Upper lobe of left lung (tissue), 6 donors: ENCODE measurements around the gene CXCR5. TPM values are rescaled to one million over a fixed set of nuclear protein-coding genes. Genes with fewer than 3 reads are reported as not detected.

Experiments used
- ATAC-seq, 2 donors: fragments of 200-7000 bp; cut with Tn5 transposase; one replicate each; pipeline ENCODE4 v1.9.1; 2022; ENCODE audit warnings: mild to moderate bottlenecking in 2 of 2, moderate library complexity in 2 of 2; ENCODE audit not compliant: low FRiP score in 2 of 2
- DNase-seq, 2 donors: peaks; one replicate each; pipeline ENCODE4 v3.0.0-alpha.2; 2019 to 2020
- H3K27ac ChIP-seq, 4 donors: fragments of 200-600 bp; sonication (generic); one replicate each; pipeline ENCODE4 v1.5.1; 2016 to 2019
- H3K27me3 ChIP-seq, 4 donors: fragments of 200-600 bp; sonication (generic); one replicate each; pipeline ENCODE4 v1.5.1; 2017 to 2019
- H3K36me3 ChIP-seq, 4 donors: fragments of 200-600 bp; sonication (generic); one replicate each; pipeline ENCODE4 v1.5.1; 2016 to 2019
- H3K4me1 ChIP-seq, 4 donors: fragments of 200-600 bp; sonication (generic); one replicate each; pipeline ENCODE4 v1.5.1; 2018 to 2019
- H3K4me3 ChIP-seq, 4 donors: fragments of 200-600 bp; sonication (generic); one replicate each; pipeline ENCODE4 v1.5.1; 2017 to 2019; ENCODE audit warnings: mild to moderate bottlenecking in 2 of 4, moderate library complexity in 1 of 4
- H3K9me3 ChIP-seq, 4 donors: fragments of 200-600 bp; sonication (generic); one replicate each; pipeline ENCODE4 v1.5.1; 2018 to 2019
- EP300 ChIP-seq, 4 donors: sonication (generic); formaldehyde crosslinking; IDR thresholded peaks; one replicate each; pipeline ENCODE4 v1.5.1; 2017; ENCODE audit warnings: antibody characterized with exemption in 4 of 4, control low read depth in 2 of 4
- POLR2A ChIP-seq, 4 donors: fragments of 450-650 bp; IDR thresholded peaks; one replicate each; pipeline ENCODE4 v1.5.1; 2016 to 2017; ENCODE audit warnings: antibody characterized with exemption in 4 of 4, mild to moderate bottlenecking in 2 of 4
- POLR2AphosphoS5 ChIP-seq, 2 donors: sonication (generic); formaldehyde crosslinking; IDR thresholded peaks; one replicate each; pipeline ENCODE4 v1.5.1; 2017; ENCODE audit warnings: antibody characterized with exemption in 2 of 2
- WGBS, 2 donors: methylation state at CpG; one replicate each; pipeline ENCODE4 v1.1.5; 2017 to 2018; 5-methylcytosine and 5-hydroxymethylcytosine counted together
- total RNA-seq, 6 donors: library from RNA; depleted of rRNA in 4 of 6; stranded (reverse); fragments of >200 nt in 4 of 6; gene quantifications; one replicate each; pipeline versions ENCODE4 v1.1.0 to v1.2.1, GENCODE V29; 2016 to 2021
- TF ChIP-seq, protein P1 (sequence below), 6 experiments: fragments of 450-650 bp in 4 of 6; fragments of 200-600 bp in 2 of 6; sonication (generic) in 2 of 6; IDR thresholded peaks; one replicate each; pipeline ENCODE4 v1.5.1; 2016 to 2019; ENCODE audit warnings: antibody characterized with exemption in 6 of 6
- donor health status: DM: no; HTN: no; CAD: no; lungs with moderate emphysema.
- donor health status: DM: no; HTN: yes; CAD: no; lungs with severe emphysema.

The CXCR5 gene
- total RNA-seq, 6 donors from 2014 or later = under 0.01 to 0.17 (median 0.16) TPM; not detected in 2

DNA sequence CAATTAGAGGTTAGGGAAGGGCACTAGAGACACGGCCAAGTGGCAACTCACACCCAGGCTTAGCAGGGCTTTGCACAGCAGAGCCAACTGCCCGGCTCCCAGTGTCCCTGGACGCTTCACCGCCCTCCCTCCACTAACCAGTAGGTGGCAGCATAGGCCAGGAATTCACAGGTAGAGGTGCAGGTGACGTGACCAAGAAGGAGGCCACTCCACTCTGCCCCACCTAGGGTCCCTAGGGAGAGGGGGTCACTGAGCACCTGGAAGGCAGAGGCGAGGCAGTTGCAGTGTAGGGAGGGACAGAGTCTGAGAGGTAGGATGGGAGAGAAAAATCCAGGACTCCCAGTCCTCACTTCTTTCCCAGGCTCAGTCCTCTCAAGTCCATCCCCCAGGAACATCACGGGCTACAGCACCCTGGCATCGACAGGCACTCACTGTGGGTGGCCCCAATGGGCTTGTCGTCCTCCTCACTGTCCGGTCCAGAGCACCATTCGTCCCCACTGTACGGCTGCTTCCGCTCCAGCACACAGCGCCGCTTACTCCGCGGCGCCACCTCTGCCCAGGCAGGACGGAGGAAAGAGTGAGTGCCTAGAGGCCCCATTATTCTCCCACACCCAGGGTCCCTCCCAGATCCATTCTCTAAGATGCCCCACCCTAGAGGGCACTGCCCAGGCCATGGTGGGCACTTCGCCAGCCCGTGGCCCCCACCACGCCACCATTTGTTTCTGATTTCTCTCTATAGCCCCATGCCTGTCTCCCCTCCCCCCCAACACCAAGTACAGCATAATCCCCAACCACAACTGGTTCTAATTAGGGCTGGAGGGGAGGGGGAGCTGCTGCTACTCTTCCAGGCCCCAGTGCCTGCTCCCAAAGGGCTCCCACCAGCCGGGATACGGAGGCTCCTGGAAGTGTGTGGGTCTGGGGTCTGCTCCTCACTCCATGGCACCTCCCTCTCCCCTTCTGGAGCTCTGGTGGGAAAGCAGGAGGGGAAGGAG is 23.7 kb downstream of the CXCR5 start:
- Histone ChIP-seq H3K27ac (peak overlapping the region; percentile 11 to 98 (median 97)), H3K27me3 (no peaks in the 10 kb centered on the region), H3K4me3 (no peak overlapping the region), H3K4me1 (peaks cover 53 to 59% (median 54%) of the 10 kb centered on the region in 4 donors), H3K9me3 (no peaks in the 10 kb centered on the region), H3K36me3 (peaks cover 10 to 60% (median 39%) of the 10 kb centered on the region in 4 donors)
- peak in 1 of 2 donors; percentile 32 for TF ChIP-seq POLR2AphosphoS5 (IDR thresholded peaks at IDR 0.05)
- no peak for TF ChIP-seq POLR2A (IDR thresholded peaks at IDR 0.05)
- TF ChIP-seq EP300 (IDR thresholded peaks at IDR 0.05) = no peak
- TF ChIP-seq, protein P1, sequence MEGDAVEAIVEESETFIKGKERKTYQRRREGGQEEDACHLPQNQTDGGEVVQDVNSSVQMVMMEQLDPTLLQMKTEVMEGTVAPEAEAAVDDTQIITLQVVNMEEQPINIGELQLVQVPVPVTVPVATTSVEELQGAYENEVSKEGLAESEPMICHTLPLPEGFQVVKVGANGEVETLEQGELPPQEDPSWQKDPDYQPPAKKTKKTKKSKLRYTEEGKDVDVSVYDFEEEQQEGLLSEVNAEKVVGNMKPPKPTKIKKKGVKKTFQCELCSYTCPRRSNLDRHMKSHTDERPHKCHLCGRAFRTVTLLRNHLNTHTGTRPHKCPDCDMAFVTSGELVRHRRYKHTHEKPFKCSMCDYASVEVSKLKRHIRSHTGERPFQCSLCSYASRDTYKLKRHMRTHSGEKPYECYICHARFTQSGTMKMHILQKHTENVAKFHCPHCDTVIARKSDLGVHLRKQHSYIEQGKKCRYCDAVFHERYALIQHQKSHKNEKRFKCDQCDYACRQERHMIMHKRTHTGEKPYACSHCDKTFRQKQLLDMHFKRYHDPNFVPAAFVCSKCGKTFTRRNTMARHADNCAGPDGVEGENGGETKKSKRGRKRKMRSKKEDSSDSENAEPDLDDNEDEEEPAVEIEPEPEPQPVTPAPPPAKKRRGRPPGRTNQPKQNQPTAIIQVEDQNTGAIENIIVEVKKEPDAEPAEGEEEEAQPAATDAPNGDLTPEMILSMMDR (IDR thresholded peaks at IDR 0.05) = peak; percentile 87 to 99 (median 96)
- ATAC-seq (peak; percentile 67 to 77), DNase-seq (peak; percentile 82 to 89)
- 45 to 49% methylated on average over 24 of the region's 24 CpGs for WGBS, 2 donors

DNA sequence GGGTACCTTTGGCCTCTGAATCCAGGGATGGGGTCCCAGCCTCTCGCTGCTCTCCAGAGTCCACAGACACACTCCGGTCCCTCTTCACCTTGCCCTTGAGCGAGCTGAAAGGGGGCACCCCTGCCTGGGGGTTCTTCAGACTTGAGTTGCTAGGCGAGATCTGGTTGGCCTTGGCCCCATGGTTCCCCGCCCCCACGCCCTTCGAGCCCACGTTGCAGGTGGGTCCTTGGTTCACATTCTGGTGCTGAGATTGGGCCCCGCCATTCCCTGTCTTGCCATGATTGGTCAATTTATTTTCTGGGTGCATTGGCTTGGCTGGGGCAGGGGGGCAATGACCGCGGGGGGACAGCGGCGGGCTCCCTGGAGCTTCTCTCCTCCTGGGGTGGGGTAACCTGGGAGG is 24.6 kb downstream of the CXCR5 start:
- 83 to 91% methylated on average over 7 to 11 of the region's 13 CpGs for WGBS, 2 donors
- peak overlapping the region; percentile 94 to 98 (median 97) for H3K27ac ChIP-seq
- DNase-seq (peak in 1 of 2 donors; percentile 49), ATAC-seq (no peak)
- peaks cover 2 to 51% (median 30%) of the 10 kb centered on the region in 4 donors for H3K36me3 ChIP-seq
- peaks cover 63 to 68% (median 63%) of the 10 kb centered on the region in 4 donors for H3K4me1 ChIP-seq
- H3K27me3 ChIP-seq = no peaks in the 10 kb centered on the region
- H3K9me3 ChIP-seq = no peaks in the 10 kb centered on the region
- no peak overlapping the region for H3K4me3 ChIP-seq
- TF ChIP-seq POLR2A (IDR thresholded peaks at IDR 0.05) (no peak), EP300 (IDR thresholded peaks at IDR 0.05) (no peak), POLR2AphosphoS5 (IDR thresholded peaks at IDR 0.05) (no peak)
- TF ChIP-seq, protein P1 (IDR thresholded peaks at IDR 0.05) = no peak

DNA sequence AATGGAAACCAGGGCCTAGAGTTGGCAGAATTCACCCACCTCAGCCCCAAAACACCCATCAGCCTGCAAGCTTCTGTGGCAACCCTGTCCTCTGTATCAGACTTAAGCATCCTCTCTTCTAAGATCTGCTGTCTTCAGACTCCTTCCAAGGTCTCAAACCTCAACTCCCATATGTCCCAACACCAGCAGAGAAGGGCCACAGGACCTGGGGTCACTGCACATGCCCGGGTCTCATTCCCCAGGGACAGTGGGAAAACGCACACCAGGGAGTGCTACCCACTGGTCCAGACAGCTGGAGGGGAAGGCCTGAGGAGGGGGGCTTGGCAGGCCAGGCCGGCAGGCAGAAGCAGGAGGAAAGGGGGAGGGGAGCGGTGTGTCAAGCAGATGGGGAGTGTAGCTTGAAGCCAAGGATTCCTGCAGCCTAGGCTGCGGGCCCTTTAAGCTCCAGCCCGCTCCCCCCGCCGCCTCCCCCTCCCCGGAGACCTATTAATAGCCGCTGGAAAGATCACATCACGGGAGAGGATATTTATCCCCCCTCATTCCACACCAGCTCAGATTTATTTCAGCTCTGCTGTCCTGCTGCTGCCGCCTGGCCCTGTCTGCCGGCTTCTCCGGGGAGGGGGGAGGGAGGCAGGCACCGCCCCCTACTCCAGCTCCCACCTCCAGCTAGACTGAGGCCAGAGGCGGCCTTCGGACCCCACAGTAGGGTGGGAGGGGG is 25.4 kb downstream of the CXCR5 start:
- Histone ChIP-seq H3K4me3 (peak overlapping the region; percentile 6 to 48 (median 32)), H3K27me3 (no peaks in the 10 kb centered on the region), H3K4me1 (peaks cover 71 to 76% (median 71%) of the 10 kb centered on the region in 4 donors), H3K9me3 (no peaks in the 10 kb centered on the region), H3K36me3 (peaks cover 2 to 43% (median 24%) of the 10 kb centered on the region in 4 donors), H3K27ac (peak overlapping the region; percentile 94 to 98 (median 97))
- TF ChIP-seq, protein P1 (IDR thresholded peaks at IDR 0.05) = peak in 1 of 6 experiments; percentile 8
- TF ChIP-seq POLR2AphosphoS5 (IDR thresholded peaks at IDR 0.05) (peak in 1 of 2 donors; percentile 63), EP300 (IDR thresholded peaks at IDR 0.05) (no peak), POLR2A (IDR thresholded peaks at IDR 0.05) (peak in 3 of 4 donors; percentile 19 to 56 (median 36))
- ATAC-seq = peak; percentile 8 to 37
- DNase-seq = peak; percentile 72 to 89
- WGBS, 2 donors = 18 to 27% methylated on average over 9 to 16 of the region's 17 CpGs

DNA sequence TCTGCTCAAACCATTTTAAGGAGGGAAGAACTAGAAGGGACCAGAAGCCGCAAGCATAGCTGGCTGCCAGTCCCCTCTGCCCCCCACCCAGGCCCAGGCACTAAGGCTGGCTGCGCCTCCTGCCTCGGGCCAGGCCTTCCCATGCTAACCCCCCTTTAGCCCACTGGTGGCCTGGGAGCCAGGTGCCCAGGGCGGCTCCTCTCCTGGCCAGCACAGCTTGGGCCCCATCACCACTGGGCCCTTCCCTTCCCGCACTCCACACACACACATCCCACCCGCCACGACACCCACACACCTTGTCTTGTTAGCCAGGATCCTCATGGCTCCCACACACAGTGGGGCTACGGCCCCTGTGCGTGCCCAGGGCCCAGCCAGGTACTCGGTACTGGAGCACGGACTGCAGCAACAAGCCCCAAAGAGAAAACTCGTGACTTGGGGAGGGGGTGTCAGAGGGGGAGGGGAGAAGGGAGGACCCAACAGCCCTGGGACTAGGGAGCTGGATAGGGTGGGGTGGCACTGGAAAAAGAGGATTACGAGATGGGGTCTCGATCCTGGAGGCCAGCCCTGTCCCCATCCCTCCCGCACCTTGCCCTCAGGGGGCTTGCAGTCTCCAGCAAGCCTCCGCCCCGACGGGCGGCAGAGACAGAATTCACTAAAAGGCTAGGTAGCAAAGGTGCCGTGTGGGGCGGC is 26.1 kb downstream of the CXCR5 start:
- 46 to 55% methylated on average over 14 to 17 of the region's 21 CpGs for WGBS, 2 donors
- DNase-seq = peak in 1 of 2 donors; percentile 74
- no peaks in the 10 kb centered on the region for H3K9me3 ChIP-seq

More for the DNA sequence above, 26.1 kb downstream of the CXCR5 start:
- TF ChIP-seq EP300 (IDR thresholded peaks at IDR 0.05) (no peak), POLR2A (IDR thresholded peaks at IDR 0.05) (peak in 1 of 4 donors; percentile 5)
- peak overlapping the region; percentile 94 to 98 (median 97) for H3K27ac ChIP-seq
- H3K27me3 ChIP-seq = no peaks in the 10 kb centered on the region
- no peak for ATAC-seq
- peaks cover 2 to 36% (median 20%) of the 10 kb centered on the region in 4 donors for H3K36me3 ChIP-seq
- H3K4me3 ChIP-seq = peak overlapping the region; percentile 6 to 48 (median 32)
- peaks cover 78 to 83% (median 78%) of the 10 kb centered on the region in 4 donors for H3K4me1 ChIP-seq
